ENCODE results near the gene CUL9. TPM values are rescaled to one million over a fixed set of nuclear protein-coding genes. Genes with fewer than 3 reads are reported as not detected.

CUL9 gene
- total RNA-seq, 2 donors from 2014 or later = 22.9 to 87.0 TPM

- peaks cover 11% of the 10 kb centered on the region for H3K4me1 ChIP-seq (replicated peaks)
- WGBS = under 1% methylated on average over 18 of the region's 18 CpGs
- H3K36me3 ChIP-seq = peaks cover 0 to 1% of the 10 kb centered on the region in 2 donors
- TF ChIP-seq, protein P1, sequence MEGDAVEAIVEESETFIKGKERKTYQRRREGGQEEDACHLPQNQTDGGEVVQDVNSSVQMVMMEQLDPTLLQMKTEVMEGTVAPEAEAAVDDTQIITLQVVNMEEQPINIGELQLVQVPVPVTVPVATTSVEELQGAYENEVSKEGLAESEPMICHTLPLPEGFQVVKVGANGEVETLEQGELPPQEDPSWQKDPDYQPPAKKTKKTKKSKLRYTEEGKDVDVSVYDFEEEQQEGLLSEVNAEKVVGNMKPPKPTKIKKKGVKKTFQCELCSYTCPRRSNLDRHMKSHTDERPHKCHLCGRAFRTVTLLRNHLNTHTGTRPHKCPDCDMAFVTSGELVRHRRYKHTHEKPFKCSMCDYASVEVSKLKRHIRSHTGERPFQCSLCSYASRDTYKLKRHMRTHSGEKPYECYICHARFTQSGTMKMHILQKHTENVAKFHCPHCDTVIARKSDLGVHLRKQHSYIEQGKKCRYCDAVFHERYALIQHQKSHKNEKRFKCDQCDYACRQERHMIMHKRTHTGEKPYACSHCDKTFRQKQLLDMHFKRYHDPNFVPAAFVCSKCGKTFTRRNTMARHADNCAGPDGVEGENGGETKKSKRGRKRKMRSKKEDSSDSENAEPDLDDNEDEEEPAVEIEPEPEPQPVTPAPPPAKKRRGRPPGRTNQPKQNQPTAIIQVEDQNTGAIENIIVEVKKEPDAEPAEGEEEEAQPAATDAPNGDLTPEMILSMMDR (IDR thresholded peaks at IDR 0.05) = no peak
- TF ChIP-seq POLR2A (IDR thresholded peaks at IDR 0.05) = no peak
- TF ChIP-seq POLR2AphosphoS5 (IDR thresholded peaks at IDR 0.05) = no peak
- DNase-seq (ENCODE audit: low spot score) = no peak
- no peaks in the 10 kb centered on the region for H3K27me3 ChIP-seq (replicated peaks; ENCODE audit: insufficient read depth)
- intact Hi-C loops (cut with DNase I) = loop anchor here (5.0 kb wide), 1 partner anchor 158 kb away; the partner anchor contains the start of genes KLHDC3 and MEA1
- H3K27ac ChIP-seq = peak overlapping the region; percentile 99 to 100
- no peaks in the 10 kb centered on the region for H3K9me3 ChIP-seq
- H3K4me3 ChIP-seq = peak overlapping the region; percentile 96 to 98
These were observed 11.5 kb upstream of the CUL9 start for GRCh38 chr6:43170417-43170930.

- DNase-seq (ENCODE audit: low spot score) = peak; percentile 100
- Histone ChIP-seq H3K4me1 (replicated peaks) (peaks cover 11% of the 10 kb centered on the region), H3K36me3 (peaks cover 0 to 8% of the 10 kb centered on the region in 2 donors), H3K27me3 (replicated peaks; ENCODE audit: insufficient read depth) (no peaks in the 10 kb centered on the region), H3K9me3 (no peaks in the 10 kb centered on the region), H3K4me3 (peak within 1 kb of the TSS; percentile 96 to 98), H3K27ac (peak within 1 kb of the TSS; percentile 99 to 100)
- WGBS = under 1% methylated on average over 32 of the region's 83 CpGs
- TF ChIP-seq POLR2AphosphoS5 (IDR thresholded peaks at IDR 0.05) = peak; percentile 99
- TF ChIP-seq POLR2A (IDR thresholded peaks at IDR 0.05) = no peak
- TF ChIP-seq, protein P1 (IDR thresholded peaks at IDR 0.05) = peak; percentile 59 to 94 (median 90)
- intact Hi-C loops (cut with DNase I) = loop anchor here (5.0 kb wide), 1 partner anchor 159 kb away; the partner anchor contains the start of genes KLHDC3 and MEA1
These were observed 10.9 kb upstream of the CUL9 start, which contains the start of gene SRF for GRCh38 chr6:43170931-43171706. SRF (plus strand) TSS chr6:43171269; CDS start chr6:43171657, 388 bp downstream.

DNA sequence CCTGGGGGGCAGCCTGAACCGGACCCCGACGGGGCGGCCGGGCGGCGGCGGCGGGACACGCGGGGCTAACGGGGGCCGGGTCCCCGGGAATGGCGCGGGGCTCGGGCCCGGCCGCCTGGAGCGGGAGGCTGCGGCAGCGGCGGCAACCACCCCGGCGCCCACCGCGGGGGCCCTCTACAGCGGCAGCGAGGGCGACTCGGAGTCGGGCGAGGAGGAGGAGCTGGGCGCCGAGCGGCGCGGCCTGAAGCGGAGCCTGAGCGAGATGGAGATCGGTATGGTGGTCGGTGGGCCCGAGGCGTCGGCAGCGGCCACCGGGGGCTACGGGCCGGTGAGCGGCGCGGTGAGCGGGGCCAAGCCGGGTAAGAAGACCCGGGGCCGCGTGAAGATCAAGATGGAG lies 10.3 kb upstream of the CUL9 start:
- TF ChIP-seq POLR2A (IDR thresholded peaks at IDR 0.05) (no peak), POLR2AphosphoS5 (IDR thresholded peaks at IDR 0.05) (no peak)
- TF ChIP-seq, protein P1 (IDR thresholded peaks at IDR 0.05) = no peak
- WGBS = under 1% methylated on average over 36 of the region's 57 CpGs
- peak overlapping the region; percentile 96 to 98 for H3K4me3 ChIP-seq
- H3K27me3 ChIP-seq (replicated peaks; ENCODE audit: insufficient read depth) = no peaks in the 10 kb centered on the region
- no peaks in the 10 kb centered on the region for H3K9me3 ChIP-seq
- DNase-seq (ENCODE audit: low spot score) = no peak
- peaks cover 0 to 8% of the 10 kb centered on the region in 2 donors for H3K36me3 ChIP-seq
- peaks cover 11% of the 10 kb centered on the region for H3K4me1 ChIP-seq (replicated peaks)
- intact Hi-C loops (cut with DNase I) = loop anchor here (5.0 kb wide), 1 partner anchor 159 kb away; the partner anchor contains the start of genes KLHDC3 and MEA1
- H3K27ac ChIP-seq = peak overlapping the region; percentile 99 to 100

DNA sequence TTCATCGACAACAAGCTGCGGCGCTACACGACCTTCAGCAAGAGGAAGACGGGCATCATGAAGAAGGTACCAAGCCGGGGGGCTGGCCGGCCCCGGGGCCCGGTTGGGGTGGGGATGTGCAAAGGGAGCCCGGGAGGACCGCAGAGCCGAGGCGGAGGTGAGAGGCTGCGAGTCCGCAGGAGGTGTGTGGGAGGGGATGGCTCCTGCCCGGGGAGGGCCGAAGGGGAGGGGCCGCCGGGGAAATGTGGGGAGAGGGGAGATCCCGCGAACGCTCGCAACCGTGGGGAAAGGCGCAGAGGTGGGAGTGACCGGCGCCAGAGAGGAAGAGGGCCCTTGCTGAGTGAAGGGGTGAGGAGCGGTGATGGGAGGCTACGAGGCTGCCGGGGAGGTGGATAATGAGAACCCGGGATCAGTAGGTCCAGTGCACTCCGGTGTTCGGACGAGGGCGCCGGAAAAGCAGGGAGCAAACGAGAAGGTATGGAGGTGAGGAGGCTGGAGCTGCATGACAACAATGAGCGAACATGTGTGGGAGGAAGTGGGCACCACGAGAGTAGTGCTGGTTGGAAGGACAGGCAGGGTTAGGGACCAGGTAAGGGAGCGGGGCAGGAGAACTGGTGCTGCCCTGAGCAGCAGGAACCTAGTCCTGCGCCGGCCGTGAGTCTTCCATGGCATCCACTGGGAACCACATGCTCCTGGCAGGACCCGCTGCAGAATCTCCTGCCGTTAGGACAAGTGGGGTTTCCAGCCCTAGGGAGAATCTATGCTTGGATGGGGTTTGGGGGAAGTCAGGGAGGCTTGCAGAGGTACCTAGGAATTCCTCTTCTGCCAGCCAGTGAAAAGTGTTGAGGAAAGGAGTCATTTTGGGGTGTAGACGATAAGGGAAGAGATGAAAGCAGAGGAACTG lies 9.6 kb upstream of the CUL9 start:
- peaks cover 2 to 8% of the 10 kb centered on the region in 2 donors for H3K36me3 ChIP-seq
- WGBS = 2% methylated on average over 46 of the region's 46 CpGs
- intact Hi-C loops (cut with DNase I) = loop anchor here (5.0 kb wide), 1 partner anchor 160 kb away; the partner anchor contains the start of genes KLHDC3 and MEA1
- TF ChIP-seq, protein P1 (IDR thresholded peaks at IDR 0.05) = no peak
- peak; percentile 8 for TF ChIP-seq POLR2AphosphoS5 (IDR thresholded peaks at IDR 0.05)
- peak; percentile 38 for TF ChIP-seq POLR2A (IDR thresholded peaks at IDR 0.05)
- DNase-seq (ENCODE audit: low spot score) = peak; percentile 65
- peaks cover 11% of the 10 kb centered on the region for H3K4me1 ChIP-seq (replicated peaks)
- H3K4me3 ChIP-seq = peak overlapping the region; percentile 96 to 98
- no peaks in the 10 kb centered on the region for H3K9me3 ChIP-seq
- H3K27ac ChIP-seq = peak overlapping the region; percentile 99 to 100
- no peaks in the 10 kb centered on the region for H3K27me3 ChIP-seq (replicated peaks; ENCODE audit: insufficient read depth)

Measured in prostate gland (tissue), 2 donors.